ENCODE data around the gene KCNA10.

- TF ChIP-seq CTCF (IDR thresholded peaks at IDR 0.05; ENCODE audit: low read depth, low read length) = no peak
- no peak for TF ChIP-seq POLR2A (IDR thresholded peaks at IDR 0.05; ENCODE audit: extremely low read depth, insufficient read length)
- no peak for TF ChIP-seq MAX (IDR thresholded peaks at IDR 0.05; ENCODE audit: low read depth, low read length)
- no peak for TF ChIP-seq MYC (IDR thresholded peaks at IDR 0.05; ENCODE audit: low read depth, low read length)
These were observed 38.5 kb upstream of the KCNA10 start for GRCh38 chr1:110557481-110557880.
